Effector CD8-positive, alpha-beta T cell (primary cell): ENCODE measurements around the gene CBFB.
A peak's percentile ranks its signal among the peaks of the same experiment; 100 is the strongest.

Experiments used
- DNase-seq: peaks from one replicate; lab custom pipeline; 2025; lab: John Stamatoyannopoulos, UW

The CBFB gene

DNA sequence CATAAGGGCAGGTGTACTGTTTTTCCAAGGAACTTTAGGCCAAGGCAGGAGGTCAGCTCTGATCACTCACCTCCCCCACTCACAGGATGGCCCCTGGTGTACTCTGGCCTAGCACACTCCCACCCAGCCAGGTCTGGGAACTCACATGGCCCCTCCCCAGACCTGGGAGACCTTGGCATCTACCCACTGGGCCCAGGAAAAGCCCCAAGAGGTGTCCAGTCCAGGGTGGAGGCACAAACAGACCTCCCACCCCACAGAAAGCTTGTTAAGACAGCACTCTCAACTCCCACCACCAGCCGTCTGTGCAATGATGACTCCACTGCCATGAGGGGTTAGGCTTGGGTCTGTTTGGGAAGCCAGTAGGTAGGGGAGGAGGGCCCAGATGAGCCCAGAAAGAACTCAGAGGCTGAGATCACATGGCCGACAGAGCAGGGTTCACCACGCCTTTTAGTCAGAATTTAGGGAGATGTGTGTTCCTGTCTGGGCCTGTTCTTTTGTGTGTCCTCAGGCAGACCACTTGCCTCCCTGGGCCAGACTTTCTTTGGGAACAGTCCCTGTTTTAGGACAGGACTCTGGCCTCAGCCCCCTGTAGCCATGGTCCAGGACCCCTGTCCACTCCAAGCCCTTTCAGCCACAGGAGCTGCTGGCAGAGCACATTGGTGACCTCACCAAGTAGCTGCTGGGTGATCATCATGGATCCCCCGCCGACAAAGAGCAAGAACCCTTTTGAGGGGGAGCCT, 12.1 kb upstream of the CBFB start:
- no peak for DNase-seq

DNA sequence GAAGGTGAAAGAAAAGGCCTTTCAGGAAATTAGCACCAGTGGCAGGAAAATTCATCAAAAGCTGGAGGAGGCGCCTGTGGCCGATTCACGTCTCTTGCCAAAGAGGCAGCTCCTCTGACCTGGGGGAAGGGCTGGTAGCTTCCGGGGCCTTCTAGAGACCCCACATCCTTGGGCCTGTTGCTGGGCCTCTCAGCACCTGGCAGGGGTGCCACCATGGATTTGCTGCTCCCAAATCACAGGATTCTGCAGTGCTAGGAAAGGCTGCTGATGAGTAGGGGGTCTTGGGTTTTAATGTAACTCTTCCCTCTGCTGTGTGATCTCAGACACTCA, 11.6 kb upstream of the CBFB start:
- no peak for DNase-seq

DNA sequence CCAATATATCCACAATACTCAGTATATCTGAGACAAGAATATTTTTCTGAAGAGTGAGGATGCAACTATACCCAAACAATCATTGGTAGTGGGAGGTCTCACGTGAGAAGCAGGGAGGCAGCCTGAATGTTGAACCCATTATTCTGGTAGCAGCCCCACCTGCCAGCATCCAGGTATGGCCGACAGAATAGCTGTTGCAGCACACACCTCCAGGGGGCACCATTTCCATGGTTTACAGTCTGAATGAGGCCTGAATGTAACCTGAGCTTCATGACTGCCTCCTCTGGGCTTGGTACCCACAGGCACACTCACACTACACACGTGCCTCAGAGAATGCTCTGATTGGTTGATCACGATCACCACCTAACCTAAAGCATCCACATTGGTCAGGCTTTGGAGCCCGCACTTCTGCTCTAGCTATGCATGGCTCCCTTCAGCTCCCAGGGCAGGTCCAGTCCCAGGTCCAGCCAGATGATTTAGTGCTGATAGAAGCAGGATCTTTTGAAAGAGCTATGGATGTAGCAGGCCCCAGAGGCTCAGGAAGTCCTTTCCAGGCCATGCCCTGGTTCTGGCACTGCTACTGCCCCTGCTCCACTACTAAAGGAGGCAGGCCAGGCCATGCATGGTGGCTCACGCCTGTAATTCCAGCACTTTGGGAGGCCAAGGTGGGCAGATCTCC, 11.0 kb upstream of the CBFB start:
- peak; percentile 70 for DNase-seq

- no peak for DNase-seq
Observed at GRCh38 chr16:67019171-67019570, 9.8 kb upstream of the CBFB start.

DNA sequence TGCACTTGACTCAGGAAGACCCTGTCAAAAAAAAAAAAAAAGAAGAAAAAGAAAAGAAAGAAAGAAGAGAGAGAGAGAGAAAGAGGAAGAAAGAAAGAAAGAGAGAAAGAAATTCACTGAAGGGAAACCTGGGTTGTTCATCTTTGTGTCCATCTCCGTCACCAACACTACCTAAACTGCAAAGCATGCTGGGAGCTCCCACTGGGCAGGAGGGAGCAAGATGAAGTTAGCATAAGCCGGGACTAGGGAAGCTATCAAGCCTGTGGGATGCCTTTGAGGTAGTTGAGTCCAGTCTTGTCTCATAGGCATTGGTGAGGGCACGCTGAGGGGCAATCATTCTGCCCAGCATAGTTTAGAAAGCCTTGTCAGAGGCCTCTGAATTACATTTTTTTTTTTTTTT, 7.6 kb upstream of the CBFB start:
- DNase-seq: no peak

DNA sequence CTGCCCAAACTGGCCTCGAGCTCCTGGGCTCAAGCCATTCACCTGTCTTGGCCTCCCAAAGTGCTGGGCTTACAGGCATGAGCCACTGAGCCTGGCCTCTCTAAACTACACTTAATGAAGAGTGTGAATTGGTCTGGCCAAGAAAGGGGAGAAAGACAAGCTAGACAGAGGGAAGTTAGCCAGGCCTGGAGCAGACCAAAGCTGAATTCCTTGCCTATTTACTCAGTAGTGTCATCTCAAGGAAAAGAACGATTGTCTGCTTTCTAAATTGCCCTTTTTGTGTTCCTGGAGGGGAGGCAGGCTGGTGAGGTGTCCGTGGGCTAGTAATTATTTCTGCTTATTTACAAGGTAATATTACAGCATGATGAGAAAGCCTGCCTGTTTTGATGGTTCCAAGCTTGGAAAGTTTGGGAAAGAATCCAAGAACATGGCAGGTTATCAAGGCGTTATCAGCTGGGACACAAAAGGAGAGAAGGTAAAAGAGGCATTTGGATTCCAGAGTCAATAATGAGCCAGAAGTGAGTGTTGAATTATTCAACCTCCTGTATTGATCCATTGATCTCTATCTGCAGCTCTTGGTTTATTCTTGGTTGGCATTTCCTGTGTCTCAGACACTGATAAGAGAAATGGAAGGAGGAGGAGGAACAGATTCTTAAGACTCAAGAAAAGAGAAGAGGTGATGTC, 6.3 kb upstream of the CBFB start:
- no peak for DNase-seq

DNA sequence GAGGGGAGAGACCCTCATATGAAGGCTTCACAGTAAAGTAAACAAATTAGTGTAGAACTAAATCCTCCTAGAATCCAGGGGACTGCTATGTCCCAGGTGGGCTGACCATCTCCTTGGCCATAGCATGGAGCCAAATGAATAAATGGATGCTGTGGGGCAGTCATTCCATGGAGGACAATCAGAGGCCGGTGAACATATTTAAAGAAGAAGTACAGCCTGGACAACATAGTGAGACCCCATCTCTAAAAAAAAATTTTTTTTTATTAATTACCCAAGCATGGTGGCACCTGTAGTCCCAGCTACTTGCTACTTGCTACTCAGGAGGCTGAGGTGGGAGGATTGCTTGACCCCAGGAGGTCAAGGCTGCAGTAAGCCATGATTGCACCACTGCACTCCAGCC, 5.3 kb upstream of the CBFB start:
- DNase-seq: no peak

GRCh38 chr16:67024384-67025209, 4.4 kb upstream of the CBFB start:
- DNase-seq: no peak

DNA sequence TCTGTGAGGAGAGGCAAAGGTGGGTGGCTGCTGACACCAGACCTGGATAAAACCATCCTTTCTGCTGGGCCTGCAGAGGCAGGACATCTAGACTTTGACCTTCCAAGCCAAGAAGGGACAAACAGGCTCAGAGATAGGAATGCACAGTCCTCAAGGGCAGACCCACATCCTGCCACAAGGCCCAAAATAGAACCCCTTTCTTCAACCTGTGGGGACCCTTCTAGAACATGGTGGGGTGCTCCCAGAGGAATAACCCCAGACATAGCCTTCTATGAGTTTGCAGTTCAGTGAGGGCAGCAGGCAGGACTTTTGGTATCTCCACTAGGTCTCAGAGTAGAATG, 3.8 kb upstream of the CBFB start:
- no peak for DNase-seq

GRCh38 chr16:67026570-67026969, 2.4 kb upstream of the CBFB start:
- no peak for DNase-seq

DNA sequence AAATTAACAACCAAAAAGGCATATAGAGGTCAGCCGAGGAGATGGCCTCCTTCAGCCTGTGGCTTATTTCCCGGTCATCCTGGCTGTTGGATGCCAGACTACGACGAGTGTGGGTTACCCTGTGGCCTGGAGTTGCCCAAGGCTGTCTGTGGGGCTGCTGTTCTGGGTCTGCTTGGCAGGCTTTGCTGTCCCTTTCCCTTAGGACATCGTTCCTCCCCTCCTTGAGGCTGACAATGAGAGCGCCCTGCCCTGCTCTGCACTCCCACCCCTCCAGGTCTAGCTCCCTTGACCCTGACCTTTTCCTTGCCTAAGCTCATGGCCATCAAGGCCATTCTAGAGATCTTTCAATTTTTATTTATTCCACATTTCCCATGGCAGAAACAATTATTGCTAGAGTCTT, 1.9 kb upstream of the CBFB start:
- no peak for DNase-seq

DNA sequence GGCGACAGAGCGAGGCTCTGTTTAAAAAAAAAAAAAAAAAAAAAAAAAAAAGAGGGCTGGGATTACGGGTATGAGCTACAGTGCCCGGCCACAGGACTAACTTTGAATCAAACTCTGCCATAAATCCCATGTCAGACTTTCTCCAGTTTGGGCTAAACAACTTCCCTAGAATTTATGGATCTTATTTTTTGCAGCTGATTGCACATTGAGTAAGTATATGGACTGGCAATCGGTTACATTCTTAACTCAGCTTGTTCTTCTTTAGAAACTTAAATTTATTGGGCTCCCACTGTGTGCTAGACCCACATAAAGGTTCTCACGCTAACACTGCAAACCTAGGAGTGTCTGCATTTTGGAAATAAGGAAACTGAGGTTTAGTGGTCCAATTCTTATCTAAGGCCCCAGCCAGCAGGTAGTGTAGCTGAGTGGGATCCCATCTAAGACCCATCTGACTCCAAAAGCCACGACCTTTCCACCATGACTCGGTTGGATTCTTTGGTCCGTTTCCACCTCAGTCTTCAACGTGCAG, 718 bp upstream of the CBFB start:
- no peak for DNase-seq

- peak; percentile 34 for DNase-seq
Observed at GRCh38 chr16:67029254-67030096, 526 bp downstream of the CBFB start.

- no peak for DNase-seq
Observed at GRCh38 chr16:67030221-67030962, 1.4 kb downstream of the CBFB start.

GRCh38 chr16:67034487-67034886, 5.5 kb downstream of the CBFB start:
- DNase-seq: no peak

DNA sequence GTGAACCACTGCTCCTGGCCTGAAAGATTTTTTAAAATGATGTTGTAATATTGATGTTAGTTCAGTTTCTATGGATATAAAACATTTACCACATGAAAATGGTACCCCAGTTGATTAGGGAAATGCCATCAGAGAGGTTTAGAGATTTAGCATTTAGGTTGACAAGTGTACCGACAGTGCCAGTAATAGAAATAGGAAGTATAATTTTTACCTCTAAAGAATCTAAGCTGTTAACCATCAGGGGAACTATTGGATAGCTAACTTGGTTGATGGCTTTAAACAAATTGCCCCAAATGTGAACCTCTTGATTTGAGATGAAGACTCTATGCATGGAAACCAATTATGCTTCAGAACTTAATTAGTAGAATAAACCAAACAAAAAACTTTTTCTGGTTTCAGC, 6.4 kb downstream of the CBFB start:
- no peak for DNase-seq

GRCh38 chr16:67036323-67036741, 7.4 kb downstream of the CBFB start:
- DNase-seq: no peak

DNA sequence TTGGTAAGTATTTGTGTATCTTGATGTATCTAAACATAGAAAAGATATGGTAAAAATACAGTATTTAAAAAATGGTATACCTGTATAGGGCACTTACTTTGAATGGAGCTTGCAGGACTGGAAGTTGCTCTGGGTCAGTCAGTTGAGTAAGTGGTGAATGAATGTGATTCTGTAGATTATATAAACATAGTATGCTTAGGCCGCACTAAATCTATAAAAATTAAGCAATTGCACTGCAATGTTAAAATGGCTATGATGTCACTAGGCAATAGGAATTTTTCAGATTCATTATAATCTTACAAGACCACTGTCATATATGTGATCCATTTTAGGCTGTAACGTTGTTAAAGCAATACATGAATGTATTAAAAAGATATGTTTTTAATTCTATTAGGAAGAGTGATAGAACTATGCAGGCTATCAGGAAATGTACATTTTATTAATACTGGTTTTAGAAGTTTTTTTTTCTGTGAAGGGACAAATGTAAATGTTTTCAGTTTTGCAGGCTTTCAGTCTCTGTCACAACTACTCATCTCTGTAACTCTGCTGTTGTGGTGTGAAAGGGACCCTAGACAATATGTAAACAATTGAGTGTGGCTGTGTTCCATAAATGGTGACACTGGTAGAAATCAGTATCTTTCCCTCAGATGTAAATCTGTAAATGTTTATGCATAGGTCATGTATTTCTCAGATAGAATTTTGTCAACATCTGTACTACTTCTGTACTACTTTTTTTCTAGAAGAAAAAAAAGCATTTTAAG, 10.5 kb downstream of the CBFB start:
- DNase-seq: no peak

GRCh38 chr16:67040166-67040565, 11.2 kb downstream of the CBFB start:
- DNase-seq: no peak

- no peak for DNase-seq
Observed at GRCh38 chr16:67040906-67041305, 12.0 kb downstream of the CBFB start.
